Measurements from ENCODE around the gene NTRK2. TPM values are rescaled to one million over a fixed set of nuclear protein-coding genes. Genes with fewer than 3 reads are reported as not detected.

Gene NTRK2
- total RNA-seq, 1 donor from 2014 or later: 0.02 TPM

- peaks cover 18% of the 10 kb centered on the region for H3K4me1 Mint-ChIP-seq
- Histone ChIP-seq H2AFZ (replicated peaks) (no peak overlapping the region), H3K4me2 (no peak overlapping the region), H3K4me1 (peaks cover 10% of the 10 kb centered on the region), H4K20me1 (ENCODE audit: low read depth) (no peaks in the 10 kb centered on the region), H3K36me3 (no peaks in the 10 kb centered on the region), H3F3A (ENCODE audit: low read depth) (no peaks in the 10 kb centered on the region), H3K9me3 (ENCODE audit: low read depth) (no peaks in the 10 kb centered on the region), H3K4me3 (no peak overlapping the region), H3K9ac (no peak overlapping the region), H3K27ac (no peak overlapping the region), H3K79me2 (ENCODE audit: low read depth) (no peaks in the 10 kb centered on the region), H3K27me3 (no peaks in the 10 kb centered on the region)
- TF ChIP-seq EZH2 (IDR thresholded peaks at IDR 0.05): no peak
- TF ChIP-seq, protein P1, sequence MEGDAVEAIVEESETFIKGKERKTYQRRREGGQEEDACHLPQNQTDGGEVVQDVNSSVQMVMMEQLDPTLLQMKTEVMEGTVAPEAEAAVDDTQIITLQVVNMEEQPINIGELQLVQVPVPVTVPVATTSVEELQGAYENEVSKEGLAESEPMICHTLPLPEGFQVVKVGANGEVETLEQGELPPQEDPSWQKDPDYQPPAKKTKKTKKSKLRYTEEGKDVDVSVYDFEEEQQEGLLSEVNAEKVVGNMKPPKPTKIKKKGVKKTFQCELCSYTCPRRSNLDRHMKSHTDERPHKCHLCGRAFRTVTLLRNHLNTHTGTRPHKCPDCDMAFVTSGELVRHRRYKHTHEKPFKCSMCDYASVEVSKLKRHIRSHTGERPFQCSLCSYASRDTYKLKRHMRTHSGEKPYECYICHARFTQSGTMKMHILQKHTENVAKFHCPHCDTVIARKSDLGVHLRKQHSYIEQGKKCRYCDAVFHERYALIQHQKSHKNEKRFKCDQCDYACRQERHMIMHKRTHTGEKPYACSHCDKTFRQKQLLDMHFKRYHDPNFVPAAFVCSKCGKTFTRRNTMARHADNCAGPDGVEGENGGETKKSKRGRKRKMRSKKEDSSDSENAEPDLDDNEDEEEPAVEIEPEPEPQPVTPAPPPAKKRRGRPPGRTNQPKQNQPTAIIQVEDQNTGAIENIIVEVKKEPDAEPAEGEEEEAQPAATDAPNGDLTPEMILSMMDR (IDR thresholded peaks at IDR 0.05): no peak
- peaks cover 9% of the 10 kb centered on the region for H3K9me3 Mint-ChIP-seq
- no peak overlapping the region for H3K4me3 Mint-ChIP-seq
- H3K27ac Mint-ChIP-seq: no peak overlapping the region
- H3K27me3 Mint-ChIP-seq (ENCODE audit: insufficient read depth, low read depth): peaks cover 5% of the 10 kb centered on the region
- peaks cover 10% of the 10 kb centered on the region for H3K36me3 Mint-ChIP-seq
- DNase-seq (ENCODE audit: low spot score): no peak
Observed at GRCh38 chr9:84869091-84869490, 199.6 kb downstream of the NTRK2 start.

DNA sequence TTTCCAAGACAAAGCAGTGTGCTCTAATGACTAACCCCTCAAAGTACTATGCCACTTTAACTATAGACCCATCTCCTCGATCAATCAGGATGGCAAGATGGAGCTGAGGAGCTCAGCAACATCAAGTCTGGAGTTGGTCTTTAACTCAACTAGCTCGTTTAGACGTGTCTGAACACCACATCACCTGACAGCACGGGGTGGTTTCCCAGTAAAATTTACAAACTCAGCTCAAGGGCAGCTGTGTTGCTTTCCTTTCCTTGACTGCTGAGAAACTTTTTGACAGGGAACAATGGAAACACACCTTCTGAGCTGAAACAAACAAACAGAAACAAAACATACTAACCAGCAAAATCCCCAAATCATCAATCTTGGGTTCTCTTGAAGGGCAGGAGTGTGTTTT is 202.5 kb downstream of the NTRK2 start:
- no peaks in the 10 kb centered on the region for H3F3A ChIP-seq (ENCODE audit: low read depth)
- H3K4me3 ChIP-seq: no peak overlapping the region
- H3K4me3 Mint-ChIP-seq: no peak overlapping the region
- no peaks in the 10 kb centered on the region for H4K20me1 ChIP-seq (ENCODE audit: low read depth)
- no peak overlapping the region for H3K27ac Mint-ChIP-seq
- peaks cover 9% of the 10 kb centered on the region for H3K9me3 Mint-ChIP-seq
- no peak overlapping the region for H3K4me2 ChIP-seq
- H2AFZ ChIP-seq (replicated peaks): peak overlapping the region; percentile 56
- H3K9ac ChIP-seq: no peak overlapping the region
- no peak overlapping the region for H3K27ac ChIP-seq
- no peak for DNase-seq (ENCODE audit: low spot score)
- H3K27me3 Mint-ChIP-seq (ENCODE audit: insufficient read depth, low read depth): peaks cover 5% of the 10 kb centered on the region
- H3K36me3 Mint-ChIP-seq: peaks cover 10% of the 10 kb centered on the region
- H3K9me3 ChIP-seq (ENCODE audit: low read depth): no peaks in the 10 kb centered on the region
- H3K4me1 ChIP-seq: peaks cover 13% of the 10 kb centered on the region
- TF ChIP-seq EZH2phosphoT487 (IDR thresholded peaks at IDR 0.05) (no peak), EZH2 (IDR thresholded peaks at IDR 0.05) (no peak)
- TF ChIP-seq, protein P1 (IDR thresholded peaks at IDR 0.05): no peak
- H3K4me1 Mint-ChIP-seq: peaks cover 11% of the 10 kb centered on the region
- no peaks in the 10 kb centered on the region for H3K79me2 ChIP-seq (ENCODE audit: low read depth)
- no peaks in the 10 kb centered on the region for H3K36me3 ChIP-seq
- H3K27me3 ChIP-seq: no peaks in the 10 kb centered on the region

DNA sequence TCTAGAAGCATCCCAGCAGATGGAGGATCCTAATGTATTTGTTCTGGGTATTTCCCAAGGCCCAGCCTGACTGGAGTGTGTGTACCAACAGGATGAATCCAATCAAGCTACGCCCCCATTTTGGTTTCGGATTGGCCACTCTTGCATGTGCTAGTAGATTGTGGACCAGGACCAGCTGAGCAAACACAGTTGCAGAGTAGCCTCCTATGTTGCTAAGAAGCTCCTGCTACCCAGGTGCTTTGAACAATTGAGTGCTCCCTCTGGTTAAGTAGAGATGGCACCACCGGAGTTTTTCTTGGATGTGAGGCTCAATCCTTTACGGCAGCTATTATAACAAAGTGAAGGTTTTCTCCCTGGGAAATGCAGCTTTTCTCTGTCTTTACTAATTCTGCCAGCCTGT is 204.5 kb downstream of the NTRK2 start:
- peaks cover 3% of the 10 kb centered on the region for H3K36me3 Mint-ChIP-seq
- H3K27ac Mint-ChIP-seq: no peak overlapping the region

More for the DNA sequence above, 204.5 kb downstream of the NTRK2 start:
- peak overlapping the region; percentile 89 for H2AFZ ChIP-seq (replicated peaks)
- no peak overlapping the region for H3K4me3 ChIP-seq
- no peaks in the 10 kb centered on the region for H4K20me1 ChIP-seq (ENCODE audit: low read depth)
- no peak overlapping the region for H3K4me2 ChIP-seq
- no peaks in the 10 kb centered on the region for H3K27me3 ChIP-seq
- Mint-ChIP-seq H3K9me3 (peaks cover 7% of the 10 kb centered on the region), H3K4me3 (no peak overlapping the region), H3K4me1 (peaks cover 11% of the 10 kb centered on the region), H3K27me3 (ENCODE audit: insufficient read depth, low read depth) (peaks cover 2% of the 10 kb centered on the region)
- H3K27ac ChIP-seq: no peak overlapping the region
- no peaks in the 10 kb centered on the region for H3F3A ChIP-seq (ENCODE audit: low read depth)
- no peak for DNase-seq (ENCODE audit: low spot score)
- no peak overlapping the region for H3K9ac ChIP-seq
- no peaks in the 10 kb centered on the region for H3K79me2 ChIP-seq (ENCODE audit: low read depth)
- H3K36me3 ChIP-seq: no peaks in the 10 kb centered on the region
- TF ChIP-seq EZH2 (IDR thresholded peaks at IDR 0.05): no peak
- TF ChIP-seq, protein P1 (IDR thresholded peaks at IDR 0.05): no peak
- H3K9me3 ChIP-seq (ENCODE audit: low read depth): no peaks in the 10 kb centered on the region
- peaks cover 5% of the 10 kb centered on the region for H3K4me1 ChIP-seq

All from neural progenitor cell (in vitro differentiated cells).